ENCODE data around the gene VAV3.
A peak's percentile ranks its signal among the peaks of the same experiment; 100 is the strongest.

VAV3 gene

GRCh38 chr1:107622535-107622934 lies 342.4 kb downstream of the VAV3 start:
- DNase-seq, result no peak

- no peak for DNase-seq
Observed at GRCh38 chr1:107620753-107621152, 344.2 kb downstream of the VAV3 start.

DNA sequence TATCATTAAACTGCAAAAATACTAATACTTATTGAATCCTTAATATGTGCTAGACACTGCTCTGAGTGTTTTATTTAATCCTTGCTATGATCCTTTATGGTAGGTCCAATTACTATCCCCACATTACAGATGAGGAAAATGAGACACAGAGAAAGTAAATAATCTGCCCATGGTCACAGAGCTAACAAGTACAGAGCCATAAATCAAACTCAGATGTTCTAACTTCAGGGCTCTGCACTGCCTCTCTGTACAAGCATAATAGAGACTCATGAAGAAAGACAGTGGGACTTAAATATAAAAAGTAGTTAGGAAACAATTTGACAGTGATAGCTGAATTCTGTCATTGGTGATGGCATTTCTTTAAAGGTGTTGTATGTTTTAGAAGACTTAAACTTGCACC lies 346.4 kb downstream of the VAV3 start:
- DNase-seq, result no peak

DNA sequence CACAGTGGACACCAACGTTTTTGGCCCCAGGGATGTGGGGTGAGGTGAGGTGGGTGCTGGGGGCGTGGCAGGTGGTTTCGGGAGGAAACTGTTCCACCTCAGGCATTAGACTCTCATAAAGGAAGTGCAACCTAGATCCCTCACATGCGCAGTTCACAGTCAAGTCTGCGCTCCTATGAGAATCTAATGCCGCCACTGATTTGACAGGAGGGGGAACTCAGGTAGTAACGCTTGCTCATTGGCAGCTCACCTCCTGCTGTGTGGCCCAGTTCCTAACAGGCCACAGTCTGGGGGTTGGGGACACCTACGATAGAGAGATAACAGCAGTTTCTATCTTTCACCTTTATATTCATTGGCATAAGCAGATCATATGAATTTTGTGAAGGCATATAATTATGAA lies 347.1 kb downstream of the VAV3 start:
- DNase-seq, result no peak

GRCh38 chr1:107617456-107617855 lies 347.5 kb downstream of the VAV3 start:
- no peak for DNase-seq

- no peak for DNase-seq
Observed at GRCh38 chr1:107609808-107610207, 355.2 kb downstream of the VAV3 start.

DNA sequence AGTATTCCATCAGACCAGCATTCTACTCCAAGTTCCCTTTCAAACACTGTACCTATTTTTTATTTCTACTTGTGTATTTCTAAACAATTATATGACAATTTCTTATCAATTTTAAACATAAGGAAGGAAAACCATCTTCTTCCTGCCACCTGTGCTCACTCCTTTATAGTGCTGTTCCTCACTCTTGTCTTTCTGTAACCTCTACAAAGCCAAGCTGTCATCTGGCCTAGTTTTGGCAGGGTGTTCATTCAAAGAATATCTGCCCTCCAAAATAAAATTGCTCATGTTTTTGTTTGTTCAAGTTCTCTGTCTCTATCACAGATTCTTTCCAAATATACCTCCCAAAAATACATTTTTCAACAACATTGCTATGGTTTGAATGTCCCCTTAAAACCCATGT lies 360.2 kb downstream of the VAV3 start:
- no peak for DNase-seq

DNA sequence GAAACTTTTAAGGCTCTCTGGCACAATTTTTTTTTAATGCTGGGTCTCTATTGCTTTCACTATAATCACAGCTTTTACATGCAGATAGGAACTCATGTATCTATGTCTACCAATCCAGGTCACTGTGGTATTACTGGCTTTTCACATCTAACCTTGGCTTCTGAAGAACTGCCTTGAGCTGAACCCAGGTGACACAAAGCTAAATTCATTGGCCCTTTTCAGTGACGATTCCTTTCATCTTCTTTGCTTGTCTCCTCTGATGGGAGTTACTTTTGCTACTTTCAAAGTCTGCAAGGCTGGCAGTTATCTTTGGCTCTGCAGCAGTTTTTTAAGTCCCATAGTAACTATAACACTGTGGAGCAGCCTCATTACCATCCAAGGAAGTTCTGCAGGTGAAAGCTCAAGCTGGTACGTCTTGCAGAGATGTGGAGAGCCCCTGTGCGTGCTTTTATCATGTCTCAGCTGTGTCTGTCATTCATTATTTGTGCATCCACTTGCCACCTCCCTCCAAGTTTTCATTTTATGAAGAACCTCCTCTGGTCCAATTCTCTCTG lies 364.3 kb downstream of the VAV3 start:
- DNase-seq, result no peak

GRCh38 chr1:107599220-107599619 lies 365.8 kb downstream of the VAV3 start:
- DNase-seq, result no peak

- DNase-seq, result no peak
Observed at GRCh38 chr1:107597290-107597689, 367.7 kb downstream of the VAV3 start.

DNA sequence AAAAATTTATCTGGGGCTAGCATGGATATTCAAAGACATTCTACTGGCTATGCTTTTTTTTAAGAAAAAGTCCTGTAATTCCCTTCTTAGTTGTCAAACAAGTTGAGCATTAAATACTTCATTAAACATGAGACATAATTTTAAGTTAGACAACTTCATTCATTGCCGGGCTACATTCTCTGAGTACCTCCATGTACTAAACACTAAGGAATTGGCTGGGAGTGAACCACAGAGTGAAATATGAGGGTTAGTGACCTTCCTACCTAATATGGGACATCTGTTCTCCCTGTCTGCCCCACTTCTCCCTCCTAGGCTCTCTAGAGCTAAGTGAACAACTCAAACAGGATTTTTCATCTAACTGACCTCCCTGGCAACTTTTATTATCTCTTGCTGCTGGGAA lies 370.4 kb downstream of the VAV3 start:
- DNase-seq, result no peak

DNA sequence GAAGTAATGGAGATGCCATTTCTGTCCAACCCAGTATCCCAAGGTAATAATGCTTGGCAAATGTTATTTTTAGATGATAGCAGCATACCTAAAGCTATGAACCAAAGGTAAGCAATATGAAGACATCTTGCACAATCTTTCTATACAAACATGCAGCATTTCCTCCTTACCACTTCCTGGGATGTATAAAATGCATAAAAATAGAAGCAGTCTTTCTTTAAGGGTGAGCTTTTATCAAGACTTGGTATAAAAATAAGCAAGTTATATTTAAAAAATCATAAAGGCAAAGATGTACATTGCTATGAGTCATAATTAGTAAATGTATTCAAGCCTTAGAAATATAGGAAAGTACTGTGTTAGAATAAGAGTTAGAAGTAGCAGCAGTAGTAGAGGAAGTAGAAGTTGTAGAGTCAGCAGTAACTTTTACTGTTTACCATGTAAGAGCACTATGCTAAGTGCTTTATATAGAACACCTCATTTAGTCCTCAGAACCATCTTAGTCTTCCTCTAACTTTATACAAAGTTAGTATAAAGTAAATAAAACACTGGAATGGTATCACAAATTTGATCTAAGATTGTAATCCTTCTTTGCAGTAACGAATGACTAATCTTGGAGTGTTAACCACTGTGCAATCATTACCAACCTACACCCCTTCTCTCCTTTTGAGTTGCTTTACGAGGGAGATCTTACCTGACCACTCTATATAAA lies 371.3 kb downstream of the VAV3 start:
- no peak for DNase-seq

DNA sequence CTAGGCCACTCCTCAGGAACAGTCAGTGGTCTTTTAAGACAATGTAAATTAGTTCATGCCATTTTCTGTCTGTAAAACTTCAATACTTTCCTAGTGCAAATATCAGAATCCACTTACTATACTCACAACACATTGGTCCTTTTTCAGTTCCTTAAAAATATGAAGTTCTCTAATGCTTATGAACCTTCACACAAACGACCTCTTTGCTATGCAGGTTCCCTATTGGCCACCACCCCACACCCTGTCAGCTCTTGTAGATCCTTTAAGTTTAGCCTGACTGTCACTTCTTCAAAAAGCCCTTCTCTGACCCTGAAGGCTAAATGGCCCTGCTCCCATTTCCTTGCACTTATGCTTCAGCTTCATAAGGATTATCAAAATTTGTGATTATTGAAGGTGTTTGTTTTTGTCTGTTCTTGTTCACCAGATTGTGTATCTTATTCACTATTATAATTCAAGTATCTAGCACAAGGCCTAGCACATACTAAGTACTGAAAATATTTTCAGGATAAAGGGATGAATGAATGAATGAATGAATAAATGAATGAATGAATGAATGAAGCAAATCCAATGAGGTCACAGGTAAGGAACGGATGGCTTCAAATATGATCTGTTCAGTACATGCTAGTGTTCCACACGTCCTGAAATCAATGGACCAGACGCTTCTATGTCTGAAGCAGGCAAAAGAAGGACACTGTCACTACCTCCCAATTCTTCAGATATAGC lies 373.9 kb downstream of the VAV3 start:
- DNase-seq, result no peak

DNA sequence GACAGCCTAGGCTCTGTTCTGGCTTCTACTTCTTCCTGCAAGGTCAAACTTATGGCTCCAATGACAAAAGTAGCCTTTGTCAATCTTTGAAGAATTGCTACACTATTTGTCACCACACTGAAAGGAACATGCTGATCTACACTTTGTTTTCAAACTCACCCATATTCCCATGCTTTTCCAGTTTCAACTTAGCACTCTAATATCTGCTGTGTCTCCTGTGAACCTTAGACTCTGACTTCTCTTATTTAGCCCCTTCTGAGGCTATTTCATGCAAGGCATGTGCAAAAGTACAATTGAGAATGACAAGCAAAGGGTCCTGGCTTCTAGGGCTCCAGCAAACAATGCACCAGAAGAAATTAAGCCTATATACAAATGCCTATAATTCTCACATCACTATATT lies 374.9 kb downstream of the VAV3 start:
- DNase-seq, result no peak

- no peak for DNase-seq
Observed at GRCh38 chr1:107588321-107588720, 376.7 kb downstream of the VAV3 start.

- DNase-seq, result no peak
Observed at GRCh38 chr1:107575226-107575625, 389.8 kb downstream of the VAV3 start.

DNA sequence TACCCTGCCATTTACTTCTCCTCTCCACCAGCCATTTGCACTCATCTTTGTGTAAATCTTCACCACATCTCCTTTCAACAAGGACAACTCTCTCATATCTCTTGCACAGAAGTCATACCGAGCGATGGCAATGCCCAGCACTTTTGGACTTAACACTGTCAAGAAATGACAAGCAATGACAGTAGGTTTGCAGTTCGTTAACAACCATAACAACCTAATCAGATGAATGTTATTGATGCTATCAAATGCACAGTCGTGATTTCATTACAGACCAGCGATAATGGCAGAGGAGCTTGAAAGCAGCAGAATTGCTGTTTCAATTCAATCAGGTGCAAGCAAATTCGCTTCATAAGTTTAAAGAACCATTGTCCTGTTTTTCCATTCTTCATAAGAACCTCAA lies 390.9 kb downstream of the VAV3 start:
- no peak for DNase-seq

GRCh38 chr1:107572674-107573211 lies 392.2 kb downstream of the VAV3 start:
- peak; percentile 42 for DNase-seq

DNA sequence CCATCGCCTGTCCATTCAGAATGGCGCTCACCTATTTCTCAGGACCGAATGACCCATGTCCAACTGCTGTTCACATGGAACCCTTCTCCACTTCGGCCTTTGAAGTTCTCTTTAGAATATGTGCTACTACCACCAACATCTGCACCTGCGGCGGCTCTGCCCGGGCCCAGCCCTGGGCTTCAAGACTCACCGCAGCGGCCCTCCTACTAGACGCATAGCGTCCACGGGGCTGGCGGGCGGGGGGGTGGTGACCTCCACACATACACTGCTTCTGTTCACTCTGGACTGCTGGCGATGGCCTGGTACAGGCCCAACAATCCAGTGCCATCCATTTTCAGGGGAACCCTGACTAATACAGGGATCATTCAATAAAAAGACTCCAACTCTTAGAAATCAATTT lies 394.2 kb downstream of the VAV3 start:
- DNase-seq, result no peak

GRCh38 chr1:107563441-107563840 lies 401.5 kb downstream of the VAV3 start:
- no peak for DNase-seq

DNA sequence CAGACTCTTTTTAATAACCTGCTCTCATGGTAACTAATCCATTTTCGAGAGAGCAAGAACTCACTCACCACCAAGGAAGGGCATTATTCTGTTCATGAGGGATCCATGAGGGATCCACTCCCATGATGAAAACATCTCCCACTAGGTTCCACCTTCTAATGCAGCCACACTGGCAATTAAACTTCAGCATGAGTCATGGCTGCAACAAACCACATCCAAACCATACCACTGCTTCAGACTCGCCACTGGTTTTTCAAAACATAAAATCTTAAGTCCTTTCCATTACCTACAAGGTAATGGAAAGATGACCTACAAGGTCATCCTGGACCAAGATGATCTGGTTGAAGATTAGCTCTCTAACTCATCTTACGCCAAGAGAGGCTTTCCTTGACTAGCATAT lies 405.1 kb downstream of the VAV3 start:
- DNase-seq, result no peak

DNA sequence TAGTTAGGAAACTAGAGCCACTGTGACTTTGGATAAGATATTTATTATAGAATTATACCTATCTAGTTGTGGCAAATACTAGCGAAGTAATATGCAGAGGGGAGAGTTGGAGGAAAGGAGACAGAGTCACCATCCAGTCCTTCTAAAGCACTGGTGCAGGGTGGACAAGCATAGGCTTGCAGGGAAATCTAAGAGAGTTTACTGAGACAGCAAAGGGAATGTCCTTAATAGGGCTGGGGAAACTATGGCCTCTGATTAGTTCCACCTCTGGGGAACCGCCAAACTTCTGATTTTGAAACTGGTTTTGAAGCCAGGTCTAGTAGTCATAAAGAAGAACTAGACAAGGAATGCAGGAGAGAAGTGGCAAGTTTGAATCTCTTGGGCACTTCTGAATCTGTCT lies 407.9 kb downstream of the VAV3 start:
- no peak for DNase-seq

DNA sequence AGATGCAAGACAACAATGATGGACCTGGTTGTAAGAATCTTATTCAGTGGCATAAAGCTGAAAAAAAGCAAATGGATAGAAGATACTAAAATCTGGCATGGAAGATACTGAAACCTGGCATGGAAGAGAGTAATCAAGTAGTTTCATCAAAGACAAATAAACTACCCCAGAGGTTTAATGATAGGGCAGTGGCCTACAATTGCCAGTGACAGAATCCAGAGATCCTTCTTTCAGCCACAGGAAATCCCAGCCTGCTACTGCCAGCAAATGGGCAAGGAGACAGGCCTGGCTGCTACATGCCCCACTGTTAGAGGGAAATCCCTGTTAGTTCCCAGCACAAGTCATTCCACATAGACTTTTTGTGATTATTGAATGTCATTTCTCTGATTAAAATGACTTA lies 409.4 kb downstream of the VAV3 start:
- DNase-seq, result no peak

DNA sequence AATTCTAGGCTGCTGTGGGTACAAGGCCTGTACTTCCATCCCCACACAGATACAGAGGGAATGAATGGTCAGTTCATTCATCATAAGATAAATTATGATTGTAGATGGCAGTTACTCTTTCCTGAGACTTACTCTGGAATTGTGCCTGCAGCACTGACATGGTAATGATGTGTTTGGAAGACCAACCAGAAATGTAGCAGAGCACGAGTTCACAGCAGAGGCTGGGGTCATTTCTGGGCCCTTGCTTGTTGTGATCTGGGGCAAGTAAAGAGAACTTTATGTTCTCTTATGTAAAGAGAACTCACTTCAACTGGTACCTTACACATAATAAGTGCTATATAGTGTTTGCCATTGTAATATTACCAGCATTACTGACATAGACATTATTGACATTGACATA lies 412.2 kb downstream of the VAV3 start:
- DNase-seq, result no peak

Data from EL (cell line).